ENCODE results near the gene TMEM258.

DNA sequence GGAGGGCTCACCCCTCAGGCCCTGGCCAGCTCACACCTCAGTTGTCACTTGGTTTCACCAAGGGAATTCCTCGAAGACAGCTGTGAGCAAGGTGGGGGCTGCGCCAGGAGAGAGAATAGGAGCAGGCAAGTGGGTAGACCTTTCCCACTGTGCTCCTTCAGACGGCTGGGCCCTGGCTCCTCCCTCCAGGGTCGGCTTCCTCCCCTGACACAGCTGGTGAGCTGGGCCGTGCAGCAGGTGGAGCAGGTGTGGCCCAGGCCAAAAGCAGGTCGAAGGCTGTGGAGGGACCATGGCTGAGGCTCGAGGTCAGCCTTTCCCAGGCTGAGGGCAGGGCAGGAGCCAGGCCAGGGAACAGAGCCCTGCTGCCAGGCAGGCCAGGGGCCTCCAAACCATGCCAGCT is 52.4 kb downstream of the TMEM258 start:
- TF ChIP-seq, protein P1, sequence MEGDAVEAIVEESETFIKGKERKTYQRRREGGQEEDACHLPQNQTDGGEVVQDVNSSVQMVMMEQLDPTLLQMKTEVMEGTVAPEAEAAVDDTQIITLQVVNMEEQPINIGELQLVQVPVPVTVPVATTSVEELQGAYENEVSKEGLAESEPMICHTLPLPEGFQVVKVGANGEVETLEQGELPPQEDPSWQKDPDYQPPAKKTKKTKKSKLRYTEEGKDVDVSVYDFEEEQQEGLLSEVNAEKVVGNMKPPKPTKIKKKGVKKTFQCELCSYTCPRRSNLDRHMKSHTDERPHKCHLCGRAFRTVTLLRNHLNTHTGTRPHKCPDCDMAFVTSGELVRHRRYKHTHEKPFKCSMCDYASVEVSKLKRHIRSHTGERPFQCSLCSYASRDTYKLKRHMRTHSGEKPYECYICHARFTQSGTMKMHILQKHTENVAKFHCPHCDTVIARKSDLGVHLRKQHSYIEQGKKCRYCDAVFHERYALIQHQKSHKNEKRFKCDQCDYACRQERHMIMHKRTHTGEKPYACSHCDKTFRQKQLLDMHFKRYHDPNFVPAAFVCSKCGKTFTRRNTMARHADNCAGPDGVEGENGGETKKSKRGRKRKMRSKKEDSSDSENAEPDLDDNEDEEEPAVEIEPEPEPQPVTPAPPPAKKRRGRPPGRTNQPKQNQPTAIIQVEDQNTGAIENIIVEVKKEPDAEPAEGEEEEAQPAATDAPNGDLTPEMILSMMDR (conservative IDR thresholded peaks at IDR 0.05; ENCODE audit: low read depth in 2 of 2), result no peak
- TF ChIP-seq EZH2phosphoT487 (IDR thresholded peaks at IDR 0.05; ENCODE audit: unreplicated experiment), result no peak

Data from GM23338 (cell line).